Stimulated activated CD4-positive, alpha-beta T cell treated with anti-CD3 and anti-CD28 coated beads, Interleukin-4, amount 100 ng/mL, for 1 hour (primary cell): ENCODE data around the gene MRPL20.
"Not testable (repeated sequence)": the region's sequence is repeated elsewhere in the genome, so short reads cannot be mapped to it uniquely, and the experiment has no call there.

Experiments
- DNase-seq: peaks from one replicate; pipeline ENCODE4 v3.0.0-alpha.2; 2020

MRPL20 gene

GRCh38 chr1:1437033-1437903 is 30.2 kb upstream of the MRPL20 start:
- DNase-seq: no peak

GRCh38 chr1:1436630-1437032 is 29.5 kb upstream of the MRPL20 start:
- no peak for DNase-seq

DNA sequence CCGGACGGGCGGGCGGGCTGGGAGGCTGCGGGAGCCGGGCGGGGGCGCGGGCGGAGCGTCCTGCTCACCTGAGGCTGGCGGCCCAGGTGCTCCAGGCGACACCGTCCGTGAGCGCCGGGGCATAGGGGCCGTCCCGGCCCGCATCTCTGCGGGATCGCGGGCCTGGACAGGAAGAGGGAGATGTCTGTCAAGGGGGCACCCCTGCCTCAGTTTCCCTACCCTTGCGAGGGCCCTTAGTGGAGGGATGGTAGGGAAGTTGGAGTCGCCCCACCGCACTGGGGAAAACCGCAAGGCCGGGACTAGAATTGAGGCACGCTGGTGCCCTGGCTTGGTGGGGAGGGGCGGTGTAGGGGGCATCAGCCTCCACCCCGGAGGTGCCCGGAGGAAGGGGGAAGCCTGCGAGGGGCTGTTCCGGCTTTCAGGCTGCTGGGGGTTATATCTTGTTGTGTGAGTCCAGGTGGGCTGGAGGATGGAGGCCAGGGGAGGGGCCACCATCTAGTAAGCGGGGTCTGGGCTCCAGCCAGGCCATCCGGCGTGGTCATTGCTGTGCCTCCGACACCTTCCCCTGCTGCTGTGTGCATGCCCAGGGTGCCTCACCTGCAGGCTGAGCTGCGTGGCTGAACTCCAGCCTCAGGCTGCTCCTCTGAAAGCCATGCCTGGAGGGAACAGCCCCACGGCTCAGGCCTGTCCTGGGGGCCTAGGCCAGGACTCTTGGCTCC is 29.0 kb upstream of the MRPL20 start:
- no peak for DNase-seq

DNA sequence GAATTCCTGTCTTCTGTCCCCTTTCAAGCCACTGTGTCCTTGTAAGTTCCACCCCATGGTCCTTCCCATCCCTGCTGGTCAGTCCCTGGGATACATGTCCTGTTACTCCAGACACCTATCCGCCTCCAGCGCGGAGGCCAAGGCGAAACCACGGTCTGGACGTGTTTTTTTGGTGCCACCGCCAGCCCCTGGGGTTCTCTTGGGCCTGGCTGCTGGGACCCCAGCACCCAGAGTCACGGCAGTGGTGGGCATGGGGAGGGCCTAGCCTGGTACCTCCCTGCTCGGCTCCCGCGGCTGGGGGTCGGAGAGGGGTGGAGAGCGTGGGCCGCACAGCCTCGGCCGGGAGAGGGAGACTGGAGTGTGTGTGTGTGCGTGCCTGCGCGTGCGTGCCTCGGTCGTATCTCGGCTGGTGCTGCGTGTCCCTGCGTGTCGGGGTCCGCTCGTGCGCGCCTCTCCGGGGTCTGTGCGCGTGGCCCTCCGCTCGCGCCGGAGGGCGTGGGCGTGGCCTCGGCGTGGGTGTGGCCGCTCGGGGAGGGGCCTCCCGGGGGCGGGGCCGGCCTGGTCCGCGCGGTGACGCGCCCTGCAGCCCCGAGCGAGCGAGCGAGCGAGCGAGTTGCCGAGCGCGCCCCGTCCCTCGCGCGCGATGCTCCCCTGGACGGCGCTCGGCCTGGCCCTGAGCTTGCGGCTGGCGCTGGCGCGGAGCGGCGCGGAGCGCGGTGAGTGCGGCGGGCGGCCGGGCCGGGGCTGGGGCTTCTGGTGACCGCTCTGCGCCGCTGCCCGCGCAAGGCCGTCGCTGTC is 28.2 kb upstream of the MRPL20 start, which contains the start of gene VWA1:
Gene VWA1 (plus strand): TSS at position 585 of the 798 bp plus-strand sequence. CDS start 59 bp downstream, at position 644.
- peak; percentile 71 for DNase-seq

DNA sequence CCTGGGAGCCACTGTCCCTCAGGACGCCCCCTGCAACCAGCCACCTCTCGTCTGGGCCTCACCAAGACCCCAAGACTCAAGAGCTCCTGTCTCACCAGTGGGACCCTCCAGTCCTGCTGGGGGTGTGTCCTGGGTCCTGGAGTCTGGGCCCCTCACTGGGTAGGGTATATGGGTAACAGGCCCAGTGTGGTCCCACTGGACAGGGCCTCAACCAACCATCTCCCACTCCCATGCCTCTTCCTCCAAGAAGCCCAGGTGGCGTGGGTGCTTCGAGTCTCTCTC is 27.7 kb upstream of the MRPL20 start:
- DNase-seq: no peak

DNA sequence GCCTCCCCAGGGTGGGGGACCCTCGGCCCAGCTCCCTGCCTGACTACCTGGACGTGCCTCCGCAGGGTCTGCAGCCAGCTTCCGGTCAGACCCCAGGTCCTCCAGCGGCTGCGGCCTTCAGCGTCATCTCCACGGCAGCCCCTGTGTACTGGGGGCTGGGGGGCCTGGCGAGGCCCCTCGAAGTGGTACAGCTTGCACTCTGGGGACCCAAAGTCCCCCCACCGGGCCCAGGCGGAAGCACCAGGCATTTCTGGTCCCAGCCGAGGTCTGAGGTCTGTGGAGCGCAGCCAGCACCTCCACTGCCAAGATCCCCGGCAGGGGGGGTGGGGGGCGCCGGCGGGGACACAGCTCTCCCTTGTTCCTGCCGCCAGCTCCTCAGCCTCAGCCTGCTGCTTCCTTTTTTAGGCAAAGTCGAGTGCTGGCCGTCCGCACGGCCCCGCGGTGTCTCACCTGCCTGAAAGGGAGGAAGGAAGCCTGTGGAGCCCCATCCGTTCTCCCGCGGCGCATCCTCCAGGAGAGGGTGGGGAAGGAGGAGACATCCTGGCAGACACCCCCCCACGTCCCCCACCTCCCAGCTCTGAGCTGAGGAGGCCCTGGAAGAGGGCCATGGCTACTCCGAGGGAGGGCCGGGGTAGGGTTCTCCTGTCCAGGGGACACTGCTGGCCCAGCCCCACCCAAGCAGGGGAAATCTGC is 27.2 kb upstream of the MRPL20 start:
- no peak for DNase-seq

- peak; percentile 52 for DNase-seq
Observed at GRCh38 chr1:1433804-1434130, 26.7 kb upstream of the MRPL20 start.

GRCh38 chr1:1432951-1433803 is 26.1 kb upstream of the MRPL20 start:
- no peak for DNase-seq

- no peak for DNase-seq
Observed at GRCh38 chr1:1432274-1432950, 25.3 kb upstream of the MRPL20 start.

DNA sequence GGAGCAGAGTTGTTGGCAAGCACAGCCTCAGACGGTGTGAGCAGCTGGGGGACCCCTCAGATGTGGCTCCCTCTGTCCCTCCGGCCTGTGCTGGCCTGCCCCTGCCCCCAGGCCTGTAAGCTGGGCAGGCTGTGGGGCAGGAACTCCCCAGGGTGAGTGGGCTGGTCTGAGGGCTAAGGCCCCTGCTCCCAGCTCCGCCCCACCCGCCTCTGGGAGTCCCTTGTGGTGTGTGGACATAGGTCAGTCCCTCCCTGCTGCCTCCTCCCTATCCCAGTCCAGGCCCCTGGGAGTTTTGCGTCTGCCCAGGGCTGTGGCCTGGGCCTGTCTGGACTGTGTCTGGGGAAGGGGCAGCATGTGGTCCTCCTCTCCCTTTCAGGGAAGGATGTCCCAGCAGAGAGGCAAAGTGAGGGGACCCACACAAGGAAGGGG is 24.8 kb upstream of the MRPL20 start:
- DNase-seq: no peak

- DNase-seq: no peak
Observed at GRCh38 chr1:1430992-1431844, 24.1 kb upstream of the MRPL20 start.

DNA sequence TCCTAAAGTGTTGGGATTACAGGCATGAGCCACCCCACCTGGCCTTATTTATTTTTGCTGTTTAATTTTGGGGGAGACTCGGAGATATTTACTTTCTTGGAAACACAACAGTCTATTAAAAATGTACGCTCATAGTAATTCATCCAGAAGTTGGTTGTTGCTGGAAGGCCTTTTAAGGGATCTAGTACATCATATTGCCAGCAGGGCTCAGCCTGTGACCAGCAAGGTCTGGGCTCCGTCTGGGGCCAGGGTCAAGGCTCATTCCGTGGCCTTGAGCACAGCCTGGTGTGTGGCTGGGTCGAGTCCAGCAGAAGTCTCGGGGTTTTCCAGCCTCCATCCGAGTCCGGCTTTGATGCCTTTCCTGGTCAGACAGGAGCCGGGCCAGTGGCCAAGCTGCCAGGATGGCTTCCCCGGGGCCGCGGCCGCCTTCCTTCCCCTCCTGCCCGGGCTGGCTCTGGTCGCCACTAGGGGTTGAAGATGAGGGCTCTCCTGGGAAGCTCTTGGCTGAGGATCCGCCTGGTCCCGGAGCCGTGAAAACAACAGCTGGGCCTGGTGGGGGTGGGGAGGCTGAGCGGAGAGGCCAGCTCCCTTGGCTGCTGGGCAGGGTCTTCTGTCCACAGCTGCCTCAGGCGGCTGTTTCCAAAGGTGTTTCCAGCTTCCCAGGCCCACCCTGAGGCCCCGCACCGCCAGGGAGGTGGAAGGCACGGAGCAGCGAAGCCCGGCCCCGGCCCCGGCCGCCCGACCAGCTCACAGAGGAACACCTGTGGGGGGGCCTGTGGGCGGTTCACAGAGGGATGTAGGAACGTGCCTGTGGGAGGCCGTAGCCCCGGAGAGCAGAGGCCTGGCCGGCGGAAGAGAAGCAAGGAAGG is 23.3 kb upstream of the MRPL20 start:
- no peak for DNase-seq

DNA sequence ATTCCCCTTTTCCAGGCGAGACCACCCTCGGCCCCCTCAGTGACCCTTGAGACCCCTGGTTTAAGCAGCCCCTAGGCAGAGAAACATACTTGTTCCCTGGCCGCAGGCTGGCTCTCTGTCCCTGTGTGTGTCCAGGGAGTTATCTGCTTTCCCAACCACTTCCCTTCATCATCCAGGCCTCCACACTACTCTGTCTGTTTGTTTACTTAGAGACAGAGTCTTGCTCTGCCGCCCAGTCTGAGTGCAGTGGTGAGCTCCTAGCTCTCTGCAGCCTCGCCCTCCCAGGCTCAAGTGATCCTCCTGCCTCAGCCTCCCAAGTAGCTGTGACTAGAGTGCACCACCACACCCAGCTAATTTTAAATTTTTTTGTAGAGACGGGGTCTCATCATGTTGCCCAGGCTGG is 22.6 kb upstream of the MRPL20 start:
- DNase-seq: no peak

DNA sequence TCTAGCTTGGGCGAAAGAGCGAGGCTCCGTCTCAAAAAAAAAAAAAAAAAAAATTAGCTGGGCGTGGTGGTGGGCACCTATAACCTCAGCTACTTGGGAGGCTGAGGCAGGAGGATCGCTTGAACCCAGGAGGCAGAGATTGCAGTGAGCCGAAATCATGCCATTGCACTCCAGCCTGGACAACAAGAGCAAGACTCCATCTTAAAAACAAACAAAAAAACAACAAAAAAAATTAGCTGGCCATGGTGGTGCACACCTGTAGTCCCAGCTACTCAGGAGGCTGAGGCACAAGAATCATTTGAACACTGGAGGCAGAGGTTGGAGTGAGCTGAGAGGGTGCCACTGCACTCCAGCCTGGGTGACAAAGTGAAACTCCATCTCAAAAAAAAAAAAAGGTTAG is 21.9 kb upstream of the MRPL20 start:
- not testable (repeated sequence) for DNase-seq

GRCh38 chr1:1428174-1428573 is 21.1 kb upstream of the MRPL20 start:
- DNase-seq: no peak

DNA sequence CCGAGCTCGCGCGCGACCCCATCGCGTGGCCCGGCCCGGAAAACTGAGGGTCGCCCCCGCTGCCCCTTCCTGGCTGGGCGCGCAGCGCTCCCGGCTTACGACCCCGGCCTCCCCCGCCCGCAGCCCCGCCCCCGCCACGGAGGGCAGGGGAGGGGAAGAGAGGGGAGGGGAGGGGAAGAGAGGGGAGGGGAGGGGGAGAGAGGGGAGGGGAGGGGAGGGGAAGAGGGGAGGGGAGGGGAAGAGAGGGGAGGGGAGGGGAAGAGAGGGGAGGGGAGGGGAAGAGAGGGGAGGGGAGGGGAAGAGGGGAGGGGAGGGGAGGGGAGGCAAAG is 20.7 kb upstream of the MRPL20 start:
- no peak for DNase-seq

GRCh38 chr1:1427106-1427819 is 20.2 kb upstream of the MRPL20 start:
- DNase-seq: no peak

DNA sequence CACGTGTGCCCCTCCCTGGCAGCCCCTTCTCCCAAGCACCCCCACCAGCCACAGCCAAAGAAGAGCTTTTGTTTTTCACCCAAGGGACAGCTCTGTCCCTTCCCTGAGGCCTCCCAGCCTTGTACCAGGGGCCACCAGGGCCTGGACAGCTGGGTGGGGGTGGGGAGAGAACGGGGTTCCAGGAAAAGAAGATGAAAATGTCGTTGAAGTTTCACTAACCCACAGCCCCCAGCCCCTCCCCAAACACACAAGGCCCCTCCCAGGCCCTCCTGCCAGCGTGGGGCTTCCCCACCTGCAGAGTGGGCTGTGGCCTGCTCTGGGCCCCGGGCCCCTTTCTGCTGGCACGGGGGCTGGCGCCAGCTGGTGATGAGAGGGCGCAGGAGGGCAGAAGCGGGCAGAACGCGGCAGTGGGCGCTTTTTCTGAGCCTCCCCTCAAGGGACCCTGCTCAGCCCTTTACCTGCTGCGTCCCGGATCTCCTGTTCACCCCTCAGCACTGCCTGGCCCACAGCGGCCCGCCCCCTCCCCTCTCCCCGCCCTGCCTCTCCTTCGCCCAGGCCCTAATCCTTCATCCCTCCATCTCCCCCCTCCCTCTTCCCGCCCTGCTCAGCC is 19.5 kb upstream of the MRPL20 start:
- no peak for DNase-seq
